Prostate gland (tissue), 2 donors: Measurements from ENCODE around the gene TBC1D22B.

Experiments used
- CTCF ChIP-seq, 4 experiments: fragments of 200-600 bp in 2 of 4; fragments of 450-650 bp in 2 of 4; sonication (generic) in 2 of 4; IDR thresholded peaks; 1 replicate in 3 of 4; 2 replicates in 1 of 4; pipeline ENCODE4 v1.5.1; 2016 to 2019; ENCODE audit warnings: antibody characterized with exemption in 4 of 4, mild to moderate bottlenecking in 2 of 4, moderate library complexity in 2 of 4
- POLR2A ChIP-seq: fragments of 450-650 bp; IDR thresholded peaks from one replicate; pipeline ENCODE4 v1.6.1; 2016; ENCODE audit warnings: antibody characterized with exemption, mild to moderate bottlenecking

GRCh38 chr6:37238381-37238780 is 19.2 kb upstream of the TBC1D22B start:
- TF ChIP-seq CTCF (IDR thresholded peaks at IDR 0.05) (no peak), POLR2A (no peak)
